HG02973 (cell line): ENCODE data around the gene ECEL1.

Experiments
- ATAC-seq: cut with Tn5 transposase; IDR thresholded peaks from one replicate; pipeline ENCODE4 v1.9.1; 2021; ENCODE audit warnings: moderate library complexity; ENCODE audit not compliant: unreplicated experiment

Gene ECEL1

DNA sequence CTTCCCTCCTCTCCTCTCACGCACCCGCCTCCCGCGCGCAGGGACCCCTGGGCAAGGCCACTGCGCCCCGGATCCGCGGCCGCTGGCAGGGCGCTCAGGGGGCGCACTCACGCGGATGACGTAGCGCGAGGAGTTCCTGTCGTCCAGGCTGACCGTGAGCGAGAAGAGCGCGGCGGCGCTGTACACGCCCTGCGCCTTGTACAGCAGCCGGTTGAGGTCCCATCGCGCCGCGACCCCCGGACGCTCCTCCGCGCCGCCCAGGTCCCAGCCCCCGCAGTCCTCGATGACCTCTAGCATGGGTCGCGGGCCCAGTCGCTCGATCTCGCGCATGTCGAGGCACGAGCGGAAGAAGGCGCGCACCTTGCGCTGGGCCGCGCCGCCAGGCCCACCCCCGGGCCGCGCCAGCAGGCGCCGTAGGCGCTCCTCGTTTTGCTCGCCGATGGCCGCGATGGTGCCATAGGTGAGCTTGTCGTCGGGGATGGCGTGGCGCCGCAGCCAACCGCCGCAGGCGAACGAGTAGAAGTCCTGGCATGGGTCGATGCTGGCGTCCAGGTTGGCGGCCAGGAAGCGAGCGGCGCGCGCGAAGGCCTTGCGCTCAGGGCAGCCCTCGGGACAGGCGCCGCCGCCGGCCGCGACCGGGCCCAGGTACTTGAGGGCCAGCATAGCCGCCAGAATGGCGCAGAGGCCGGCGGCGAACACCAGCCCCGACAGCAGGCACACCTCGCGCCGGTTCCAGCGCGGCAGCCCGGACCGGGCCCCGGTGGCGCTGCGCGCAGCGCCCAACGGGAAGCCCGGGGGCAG, 1.7 kb downstream of the ECEL1 start:
- no peak for ATAC-seq

DNA sequence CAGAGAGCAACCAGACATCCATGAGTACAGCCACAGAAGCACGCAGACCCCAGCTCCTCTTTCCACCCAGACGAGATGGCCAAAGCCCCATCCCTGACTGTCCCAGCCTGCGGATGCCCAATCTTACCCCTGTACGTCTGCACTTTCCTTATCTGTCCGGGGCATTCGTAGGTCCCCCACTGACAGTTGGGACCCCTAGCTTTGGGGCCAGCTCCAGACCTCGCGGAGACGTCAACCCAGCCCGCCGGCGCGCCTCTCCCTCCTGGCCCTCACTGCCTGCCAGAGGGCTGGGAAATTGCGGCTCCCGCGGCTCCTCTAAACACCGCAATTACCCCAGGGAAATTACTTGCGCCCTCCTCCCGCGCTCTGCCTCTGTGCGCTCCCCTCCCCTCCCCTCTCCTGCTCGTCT, 2.3 kb downstream of the ECEL1 start:
- ATAC-seq = no peak

DNA sequence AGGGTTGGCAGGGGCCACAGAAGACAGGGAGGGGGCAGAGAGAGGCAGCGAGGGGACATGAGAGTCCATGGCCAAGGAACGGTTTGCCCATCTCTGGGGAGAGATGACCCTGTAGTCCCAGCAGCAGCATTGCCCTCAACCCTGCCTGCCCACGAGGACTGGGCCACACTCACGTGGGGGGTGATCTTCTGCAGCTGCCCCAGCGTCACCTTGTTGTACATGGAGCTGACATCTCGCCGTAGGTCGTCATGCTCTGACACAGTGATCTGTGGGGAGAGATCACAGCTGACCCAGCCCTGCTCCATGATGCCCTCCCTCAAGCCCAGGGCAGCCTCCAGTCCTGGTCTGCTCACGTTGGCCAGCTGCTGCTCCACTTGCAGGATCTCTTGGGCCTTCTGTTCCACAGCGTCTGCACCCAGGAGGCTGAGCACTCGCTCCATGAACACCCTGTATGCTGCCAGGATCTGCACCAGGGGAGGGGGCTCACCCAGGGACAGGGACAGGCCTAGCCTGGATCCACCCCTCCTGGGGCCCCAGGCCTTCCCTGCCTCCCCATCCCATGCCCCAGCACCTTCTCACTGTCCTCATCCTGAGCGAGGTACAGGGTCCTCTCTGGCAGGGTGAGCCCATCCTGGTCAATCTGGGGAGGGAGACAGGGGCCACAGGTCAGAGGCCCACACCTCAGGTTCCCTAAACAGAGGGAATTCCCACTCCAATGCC, 2.8 kb downstream of the ECEL1 start:
- ATAC-seq = no peak

DNA sequence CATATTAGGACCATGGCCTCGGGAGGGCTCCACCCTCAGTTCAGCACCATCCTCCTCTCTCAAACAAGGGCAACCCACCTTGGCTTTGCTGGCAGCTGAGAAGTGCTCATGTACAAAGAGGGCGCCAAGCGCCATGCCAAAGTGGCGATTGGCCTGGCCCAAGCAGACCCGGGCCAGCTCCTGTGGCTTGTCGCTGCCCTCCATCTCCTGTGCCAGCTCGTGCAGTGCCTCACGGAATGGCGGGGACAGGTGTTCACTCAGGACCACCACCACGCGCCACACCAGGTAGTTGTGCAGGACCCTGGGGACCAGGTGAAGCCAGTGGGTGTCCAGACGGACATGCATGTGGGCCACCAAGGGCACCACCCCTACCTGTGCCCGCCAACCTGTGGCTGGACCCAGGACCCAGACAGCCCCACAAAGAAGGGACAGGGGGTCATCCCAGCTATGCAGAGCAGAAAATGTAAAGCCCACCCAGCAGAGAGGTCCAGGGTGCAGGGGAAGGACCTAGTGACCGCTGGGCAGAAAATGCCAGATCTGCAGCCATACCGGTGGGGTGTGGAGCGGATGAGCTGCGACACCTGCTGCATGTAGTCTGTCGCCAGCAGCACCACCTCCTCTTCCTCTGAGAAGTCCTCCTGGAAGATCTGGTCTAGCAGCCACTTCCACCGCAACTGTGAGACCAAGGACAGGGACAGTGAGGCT, 3.6 kb downstream of the ECEL1 start:
- no peak for ATAC-seq

DNA sequence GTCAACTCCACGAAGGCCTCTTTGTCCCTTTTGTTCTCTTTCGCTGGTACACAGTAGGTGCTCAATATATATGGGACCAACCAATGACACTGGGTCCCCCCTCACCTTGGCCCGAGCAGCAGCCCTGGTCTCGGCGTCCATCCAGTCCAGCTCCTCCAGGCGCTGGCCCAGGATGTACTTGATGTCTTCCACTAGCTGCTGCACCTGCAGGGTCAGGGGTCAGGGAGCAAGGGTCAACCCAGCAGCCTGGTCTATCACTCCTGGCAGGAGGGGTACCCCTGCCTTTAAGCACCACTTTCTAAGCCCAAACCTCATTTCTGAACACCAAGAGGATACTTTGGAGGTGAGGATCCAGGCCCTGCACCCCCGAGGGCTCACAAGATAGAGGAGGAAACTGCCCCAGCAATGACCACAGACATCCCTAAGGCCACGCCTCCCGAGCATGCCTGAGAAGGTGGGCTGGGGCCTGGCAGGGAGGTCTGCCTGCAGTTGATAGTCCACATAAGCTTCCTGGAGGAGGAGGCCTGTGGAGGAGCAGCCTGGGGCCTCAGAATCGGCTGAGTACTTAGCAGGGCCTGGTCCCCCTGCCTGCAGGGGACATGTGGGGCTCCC, 4.2 kb downstream of the ECEL1 start:
- ATAC-seq = no peak

DNA sequence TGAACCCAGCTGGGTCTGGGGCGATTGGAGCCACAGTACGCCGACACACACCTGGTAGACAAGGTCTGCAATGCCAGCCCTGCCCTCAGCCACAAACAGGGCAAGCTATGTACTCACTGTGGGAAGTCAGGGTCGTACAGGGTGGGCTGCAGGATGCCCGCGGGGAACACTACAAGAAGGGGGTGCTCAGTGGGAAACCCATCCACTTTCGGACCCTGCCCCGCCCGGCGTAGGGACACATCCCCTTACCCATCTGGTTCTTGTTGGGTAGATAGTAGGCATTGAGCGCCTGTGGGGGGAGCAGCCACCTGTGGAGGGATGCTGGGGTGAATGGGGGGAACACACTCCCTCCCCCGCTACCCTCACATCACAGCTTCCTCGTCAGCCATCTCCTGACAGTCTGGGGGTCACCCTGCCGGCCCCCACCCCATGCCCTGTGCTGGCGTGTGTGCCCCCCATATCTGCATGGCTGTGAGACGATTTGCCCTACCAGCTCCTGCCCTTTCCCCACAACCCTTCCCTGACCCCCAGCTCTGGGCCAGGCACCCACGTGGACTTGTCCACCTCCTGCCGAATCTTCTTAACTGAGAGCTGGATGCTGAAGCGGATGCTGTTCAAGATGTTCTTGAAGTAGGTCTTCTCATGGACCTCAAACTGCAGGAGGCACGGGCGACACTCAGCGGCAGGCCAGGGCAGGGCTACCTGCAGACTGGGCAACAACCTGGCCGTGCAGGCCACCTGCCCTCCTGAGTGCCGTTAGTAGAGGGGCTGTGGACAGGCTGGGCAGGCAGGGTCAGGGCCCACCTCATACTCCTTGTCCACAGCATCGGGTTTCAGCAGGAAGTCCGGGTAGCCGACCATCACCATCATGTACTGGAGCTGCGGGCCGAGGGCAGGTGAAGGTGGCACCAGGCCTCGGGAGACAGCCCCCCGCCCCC, 5.1 kb downstream of the ECEL1 start:
- no peak for ATAC-seq

DNA sequence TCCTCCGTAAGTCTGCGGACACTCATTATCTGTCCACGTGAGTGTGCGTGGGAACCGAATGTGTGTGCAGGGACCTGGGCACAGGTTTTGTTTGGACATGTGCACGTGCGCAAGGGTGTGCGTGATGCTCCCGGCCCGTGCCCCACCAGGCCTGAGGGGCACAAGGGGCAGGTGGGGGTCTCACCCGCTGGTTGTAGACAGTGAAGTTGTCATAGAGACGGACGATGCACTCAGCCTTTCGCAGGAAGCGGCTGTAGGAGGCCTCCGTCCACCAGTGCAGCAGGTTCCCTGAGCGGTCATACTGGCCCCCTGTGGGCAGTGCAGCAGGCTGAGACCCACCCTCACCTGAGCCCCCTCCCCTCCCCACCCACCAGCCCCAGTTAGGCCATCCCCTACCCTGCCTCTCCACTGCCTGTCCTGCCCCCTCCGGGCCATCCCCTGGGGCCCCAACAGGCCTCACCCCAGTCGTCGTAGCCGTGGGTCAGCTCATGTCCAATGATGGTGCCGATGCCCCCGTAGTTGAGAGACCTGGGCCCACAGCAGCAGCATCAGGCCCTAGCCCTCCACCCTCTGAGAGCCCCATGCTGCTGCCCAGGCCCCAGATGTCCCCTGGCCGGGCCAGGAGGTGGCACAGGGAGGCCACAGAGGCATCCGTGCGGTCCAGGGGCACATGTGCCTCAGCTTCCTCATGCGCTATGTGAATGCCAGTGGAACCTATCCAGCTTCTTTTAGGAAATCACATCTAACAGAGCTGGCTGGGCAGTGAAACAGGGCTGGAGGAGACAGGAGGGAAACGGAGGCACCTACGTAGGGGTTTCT, 6.1 kb downstream of the ECEL1 start:
- no peak for ATAC-seq

DNA sequence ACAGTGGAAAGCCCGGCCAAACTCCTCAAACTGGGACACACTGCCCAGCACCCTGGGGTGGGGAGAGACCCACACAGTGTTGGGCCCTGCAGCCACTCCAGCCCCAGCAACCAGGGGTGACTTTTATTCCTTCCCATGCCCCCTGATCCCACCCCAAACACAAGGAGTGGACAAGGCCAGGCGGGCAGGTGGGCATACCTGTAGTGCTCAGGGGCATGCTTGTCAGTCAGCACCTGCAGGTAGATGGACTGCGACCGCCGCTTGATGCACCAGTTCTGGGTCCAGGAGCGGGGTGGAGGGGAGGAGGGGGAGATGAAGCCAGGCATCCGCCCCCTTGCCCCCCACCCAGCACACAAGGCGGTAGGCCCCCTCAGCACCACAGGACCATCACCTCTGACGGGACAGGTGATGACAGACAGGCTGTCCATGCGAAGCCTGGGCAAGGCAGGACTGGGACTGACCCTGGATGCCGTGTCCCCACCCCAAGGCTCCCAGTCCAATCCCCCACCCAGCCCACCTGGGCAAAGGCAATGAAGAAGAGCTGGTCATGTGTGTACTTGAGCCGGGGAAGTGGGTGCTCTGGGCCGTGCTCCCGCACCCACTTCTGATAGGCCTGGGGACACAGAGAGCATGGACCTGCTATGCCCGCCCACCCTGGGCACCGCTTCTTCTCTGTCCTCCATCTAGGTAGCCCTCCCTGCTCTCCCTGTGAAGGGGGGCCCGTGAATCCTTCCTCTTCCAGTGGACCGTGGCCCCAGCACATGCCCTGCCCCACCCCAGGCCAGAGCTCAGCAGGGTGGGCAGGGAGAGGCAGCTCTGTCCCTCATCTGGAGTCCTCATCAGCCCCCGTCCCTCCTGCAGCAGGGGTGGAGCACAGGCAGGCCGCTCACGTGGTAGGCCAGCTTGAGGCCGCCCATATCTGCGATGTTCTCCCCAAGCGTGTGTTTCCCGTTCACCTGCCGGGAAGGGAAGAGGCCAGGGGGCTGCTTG, 7.1 kb downstream of the ECEL1 start:
- ATAC-seq = no peak

DNA sequence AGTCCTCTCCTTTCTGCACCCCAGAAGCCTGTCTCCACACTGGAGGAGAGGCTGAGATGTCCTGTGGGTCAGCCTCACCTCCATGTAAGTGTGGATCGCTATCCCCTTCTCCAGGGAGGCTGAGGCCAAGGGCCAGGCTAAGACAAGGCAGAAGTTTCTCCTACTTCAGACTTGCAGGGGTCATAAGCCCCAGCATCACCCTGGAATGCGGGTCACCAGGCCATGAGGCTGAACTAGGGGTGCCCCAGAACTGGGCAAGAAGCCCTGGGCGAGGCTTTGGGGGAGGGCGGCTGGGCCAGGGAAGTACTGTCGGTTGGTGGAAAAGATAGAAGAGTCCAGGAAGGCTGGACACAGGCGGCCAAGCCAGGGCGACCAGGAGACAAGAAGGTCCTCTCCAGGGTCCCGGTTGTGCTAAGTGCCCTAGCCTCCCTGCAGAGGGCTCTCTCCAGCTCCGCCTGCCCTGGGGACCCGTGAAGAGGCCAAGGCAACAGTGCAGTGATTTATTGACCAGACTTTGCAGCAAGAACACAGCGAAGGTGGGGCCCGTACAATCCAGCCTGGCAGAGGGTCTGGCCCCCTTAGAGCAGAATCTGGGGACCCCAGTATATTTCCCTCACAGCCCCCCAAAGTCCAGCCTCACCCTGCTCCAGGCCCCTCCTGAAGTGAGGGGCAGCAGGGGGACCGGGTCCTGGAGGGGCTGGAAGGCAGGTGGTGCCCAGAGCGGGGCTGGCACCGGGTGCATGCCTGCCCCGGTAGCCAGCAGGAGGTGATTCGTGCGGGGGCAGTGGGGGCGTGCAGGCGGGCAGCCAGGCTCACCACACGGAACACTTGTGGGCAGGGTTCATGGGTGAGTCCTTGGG, 8.1 kb downstream of the ECEL1 start:
- ATAC-seq = no peak

DNA sequence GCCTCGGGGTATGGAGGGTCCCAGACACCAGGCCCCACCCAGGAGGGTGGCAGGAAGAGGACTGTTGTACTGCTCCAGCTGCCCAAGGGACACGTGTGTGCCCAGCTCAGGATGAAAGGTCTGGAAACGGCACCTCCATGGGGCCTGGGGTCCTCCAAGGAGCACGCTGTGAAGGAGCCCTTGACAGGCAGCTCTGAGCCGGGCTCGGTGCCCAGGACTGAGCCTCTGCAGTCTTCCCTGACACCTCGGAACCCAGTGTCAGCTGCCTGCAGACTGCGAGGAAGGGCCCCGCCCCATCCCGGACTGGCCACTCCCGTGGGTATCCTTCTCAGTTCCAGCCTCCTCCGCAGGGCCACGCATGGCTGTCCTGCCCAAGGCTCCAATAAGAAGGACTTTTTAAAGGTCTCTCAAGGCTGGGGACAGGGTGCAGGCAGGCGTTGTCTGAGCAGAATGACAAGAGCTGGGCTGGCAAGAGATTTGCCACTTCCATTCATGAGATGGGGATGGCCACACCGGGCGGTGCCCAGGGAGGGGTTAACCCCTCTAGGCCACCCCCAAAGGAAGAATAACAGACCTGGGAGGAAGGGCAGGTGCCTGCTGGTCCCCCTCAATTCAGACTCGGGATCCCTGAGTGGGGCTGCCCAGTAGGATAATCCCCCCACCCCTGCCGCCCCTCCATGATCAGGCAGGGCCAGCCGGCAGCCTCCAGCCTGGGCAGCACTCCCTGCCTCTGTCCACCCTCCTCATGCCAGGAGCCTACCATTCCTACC, 8.9 kb downstream of the ECEL1 start:
- no peak for ATAC-seq

DNA sequence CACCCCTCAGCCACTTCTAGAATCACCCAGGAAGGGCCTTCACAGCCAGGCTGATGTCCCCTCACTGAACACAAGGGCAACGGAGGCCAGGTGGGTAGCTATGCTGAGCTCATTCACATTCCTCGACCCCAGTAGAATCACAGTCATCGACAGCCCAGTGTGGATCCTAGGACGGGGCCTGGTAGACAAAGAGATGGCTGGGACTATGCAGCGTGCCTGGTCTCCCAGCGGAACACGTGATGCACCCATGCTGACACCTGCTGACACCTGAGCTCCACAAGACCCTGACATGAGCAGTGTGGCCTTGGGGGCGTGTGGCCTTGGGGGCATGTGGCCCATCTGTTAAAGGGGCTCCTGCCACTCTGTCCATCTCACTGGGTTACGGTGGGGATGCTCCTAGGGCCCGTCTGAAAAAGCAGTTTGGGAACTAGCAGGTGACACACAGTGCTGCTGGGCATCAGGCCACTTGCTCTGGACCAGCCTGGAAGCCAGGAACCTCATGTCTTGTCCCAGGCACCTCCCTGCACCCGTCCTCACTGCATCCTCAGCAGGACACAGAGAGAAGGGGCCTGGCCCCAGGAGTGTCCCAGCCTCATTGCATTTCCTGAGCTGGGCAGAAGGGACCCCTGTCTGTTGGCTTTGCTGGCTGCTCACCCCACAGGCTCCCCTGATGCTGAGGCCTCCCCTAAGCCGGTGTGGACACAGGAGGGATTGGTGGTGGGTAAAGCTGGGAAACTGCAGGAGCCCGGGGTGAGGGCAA, 9.7 kb downstream of the ECEL1 start:
- no peak for ATAC-seq

DNA sequence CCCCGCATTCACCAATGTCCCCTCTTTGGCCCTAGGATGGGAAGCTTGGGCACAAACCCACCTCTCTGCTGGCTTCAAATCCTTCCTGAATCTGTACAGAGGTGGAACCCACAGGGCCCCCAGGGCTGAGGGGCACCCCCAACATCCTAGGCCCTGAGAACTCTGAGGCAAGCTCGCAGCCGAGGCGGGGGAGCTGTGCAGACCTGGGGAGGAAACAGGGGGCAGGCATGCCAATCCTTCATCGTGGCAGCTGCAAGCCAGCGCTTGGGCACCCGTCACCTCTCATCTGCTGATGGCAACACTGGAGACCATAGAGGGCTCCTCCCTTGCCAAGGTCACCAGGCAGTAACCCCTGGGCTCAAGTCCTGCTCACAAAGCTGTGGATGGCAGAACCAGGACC, 10.8 kb downstream of the ECEL1 start:
- ATAC-seq = no peak

DNA sequence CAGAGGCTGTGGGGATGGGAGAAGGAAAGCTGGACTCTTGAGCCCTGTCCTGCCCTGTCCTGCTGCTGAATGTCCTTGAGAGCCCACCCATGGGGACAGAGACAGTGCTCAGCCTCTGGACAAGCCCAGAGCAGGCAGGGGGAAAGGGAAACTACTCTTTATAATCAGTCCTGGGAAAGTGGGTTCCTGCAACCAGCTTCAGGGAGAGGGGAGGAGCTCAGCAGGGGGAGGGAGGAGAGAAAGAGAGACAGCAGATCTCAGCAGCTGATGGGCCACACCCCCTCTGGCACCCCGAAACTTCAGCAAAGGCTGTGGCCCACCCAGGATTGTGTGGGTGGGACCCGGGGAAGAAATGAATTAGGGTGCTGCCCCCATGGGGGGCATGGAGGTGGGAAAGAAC, 11.6 kb downstream of the ECEL1 start:
- ATAC-seq = no peak

DNA sequence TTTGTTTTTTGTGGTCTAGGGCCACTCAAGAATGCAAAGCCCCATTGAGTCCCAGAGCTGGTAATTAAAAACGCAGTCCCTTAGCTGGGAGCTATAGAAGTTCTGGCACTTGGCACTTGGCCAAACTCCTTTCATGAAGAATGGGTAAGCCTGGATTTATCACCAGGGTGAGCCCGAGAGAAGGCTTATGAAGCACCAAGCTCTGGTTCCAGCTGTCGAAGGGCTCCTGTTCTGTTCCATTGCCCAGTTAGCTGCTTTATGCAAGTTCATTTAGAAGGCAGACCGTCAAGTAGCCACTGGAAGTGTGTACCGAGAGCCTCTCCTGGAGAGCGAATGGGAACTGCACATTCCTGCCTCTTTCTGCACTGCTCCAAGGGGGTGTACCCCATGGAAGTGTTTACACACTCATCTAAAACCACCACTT, 14.2 kb downstream of the ECEL1 start:
- no peak for ATAC-seq

DNA sequence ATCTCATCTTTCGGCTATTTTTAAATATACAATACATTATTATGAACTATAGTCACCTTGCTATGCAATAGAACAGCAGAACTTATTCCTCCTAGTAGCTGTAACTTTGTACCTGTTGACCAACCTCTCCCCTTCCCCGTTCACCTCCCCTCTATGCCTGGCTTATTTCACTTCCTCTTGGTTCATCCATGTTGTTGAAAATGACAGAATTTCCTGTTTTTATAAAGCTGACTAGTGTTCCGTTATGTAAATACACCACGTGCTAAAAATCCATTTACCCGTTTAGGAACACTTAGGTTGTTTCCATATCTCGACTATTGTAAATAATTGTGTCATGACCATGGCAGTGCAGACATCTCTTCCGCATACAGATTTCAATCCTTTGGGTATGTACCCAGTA, 21.4 kb downstream of the ECEL1 start:
- ATAC-seq = no peak

DNA sequence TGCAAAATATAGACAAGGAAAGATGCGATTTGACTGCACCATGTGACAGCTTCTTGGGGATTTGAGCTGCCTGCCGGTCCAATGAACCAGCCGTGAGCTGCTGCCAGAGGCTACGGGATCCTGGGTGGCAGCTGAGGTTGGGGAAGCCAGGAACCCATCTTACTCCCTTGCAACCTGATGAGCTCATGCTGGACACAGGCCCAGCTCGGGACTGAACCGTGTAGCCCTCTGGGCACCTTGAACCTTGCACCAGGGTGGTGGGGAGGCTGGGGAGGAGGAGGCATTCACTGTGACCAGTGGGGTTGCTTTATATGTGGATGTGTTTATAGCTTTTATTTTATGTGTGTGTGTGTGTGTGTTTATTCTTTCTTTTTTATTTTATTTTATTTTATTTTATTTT, 22.6 kb downstream of the ECEL1 start:
- ATAC-seq = no peak
